Astrocyte (in vitro differentiated cells and primary cell): Measurements from ENCODE around the gene DAPL1.

Experiments
- CTCF ChIP-seq: IDR thresholded peaks from 2 replicates; pipeline ENCODE4 v1.5.1; 2011; ENCODE audit warnings: low read depth, mild to moderate bottlenecking, inconsistent platforms, low read length, moderate library complexity; ENCODE audit not compliant: insufficient read depth
- EZH2 ChIP-seq: IDR thresholded peaks from 2 replicates; pipeline ENCODE4 v1.6.1; 2012; ENCODE audit warnings: mild to moderate bottlenecking, low read length, inconsistent platforms; ENCODE audit not compliant: insufficient read depth

- TF ChIP-seq CTCF = peak; percentile 19
- no peak for TF ChIP-seq EZH2
Measured at GRCh38 chr2:158755310-158756087, 39.6 kb upstream of the DAPL1 start.
